HG03280 (cell line): Measurements from ENCODE around the gene MCTP2.

Experiments used
- ATAC-seq: cut with Tn5 transposase; IDR thresholded peaks from one replicate; pipeline ENCODE4 v1.9.1; 2021; ENCODE audit warnings: mild to moderate bottlenecking, moderate library complexity; ENCODE audit not compliant: unreplicated experiment

Gene MCTP2

GRCh38 chr15:94230883-94231722 is at the start of gene MCTP2:
MCTP2 (plus strand) TSS chr15:94231561; CDS start chr15:94298266, 66,705 bp downstream.
- ATAC-seq = peak; percentile 79

- no peak for ATAC-seq
Observed at GRCh38 chr15:94182883-94183282, 48.5 kb upstream of the MCTP2 start.

GRCh38 chr15:94185547-94186236 is 45.7 kb upstream of the MCTP2 start:
- no peak for ATAC-seq

GRCh38 chr15:94186770-94187331 is 44.5 kb upstream of the MCTP2 start:
- ATAC-seq = no peak

GRCh38 chr15:94193906-94194305 is 37.5 kb upstream of the MCTP2 start:
- no peak for ATAC-seq

GRCh38 chr15:94196531-94196930 is 34.8 kb upstream of the MCTP2 start:
- no peak for ATAC-seq

GRCh38 chr15:94198633-94199032 is 32.7 kb upstream of the MCTP2 start:
- no peak for ATAC-seq

- no peak for ATAC-seq
Observed at GRCh38 chr15:94199725-94200124, 31.6 kb upstream of the MCTP2 start.

- ATAC-seq = no peak
Observed at GRCh38 chr15:94203306-94203705, 28.1 kb upstream of the MCTP2 start.

GRCh38 chr15:94205366-94205765 is 26.0 kb upstream of the MCTP2 start:
- ATAC-seq = no peak

- ATAC-seq = no peak
Observed at GRCh38 chr15:94206463-94207167, 24.7 kb upstream of the MCTP2 start.

GRCh38 chr15:94212291-94212690 is 19.1 kb upstream of the MCTP2 start:
- ATAC-seq = no peak

- no peak for ATAC-seq
Observed at GRCh38 chr15:94225616-94226015, 5.7 kb upstream of the MCTP2 start.

GRCh38 chr15:94228611-94229010 is 2.8 kb upstream of the MCTP2 start:
- no peak for ATAC-seq

GRCh38 chr15:94229591-94230369 is 1.6 kb upstream of the MCTP2 start:
- ATAC-seq = peak; percentile 43

GRCh38 chr15:94230431-94230882 is 904 bp upstream of the MCTP2 start:
- ATAC-seq = no peak

GRCh38 chr15:94231723-94232468 is 535 bp downstream of the MCTP2 start:
- peak; percentile 26 for ATAC-seq

GRCh38 chr15:94233441-94233840 is 2.1 kb downstream of the MCTP2 start:
- ATAC-seq = no peak

GRCh38 chr15:94234300-94234699 is 2.9 kb downstream of the MCTP2 start:
- ATAC-seq = no peak

GRCh38 chr15:94235041-94235440 is 3.7 kb downstream of the MCTP2 start:
- no peak for ATAC-seq
